HepG2 (cell line): Measurements from ENCODE around the gene CCDC66. TPM values are rescaled to one million over a fixed set of nuclear protein-coding genes. Genes with fewer than 3 reads are reported as not detected.
A peak's percentile ranks its signal among the peaks of the same experiment; 100 is the strongest.

Source experiments
- AKAP8 ChIP-seq: sonication (generic); formaldehyde crosslinking; IDR thresholded peaks from 2 replicates; pipeline ENCODE4 v1.5.1; 2020; ENCODE audit warnings: mild to moderate bottlenecking, missing genetic modification reagents
- BORCS8-MEF2B ChIP-seq: sonication (generic); formaldehyde crosslinking; IDR thresholded peaks from 2 replicates; pipeline ENCODE4 v1.8.0; 2022; ENCODE audit warnings: mild to moderate bottlenecking, missing genetic modification reagents
- CC2D1A ChIP-seq: sonication (generic); formaldehyde crosslinking; IDR thresholded peaks from 2 replicates; pipeline ENCODE4 v1.8.1; 2023; ENCODE audit warnings: mild to moderate bottlenecking, missing genetic modification reagents
- FOXA3 ChIP-seq: IDR thresholded peaks from 2 replicates; pipeline ENCODE4 v1.6.1; 2016; ENCODE audit warnings: missing genetic modification reagents, missing compliant biosample characterization
- FOXP1 ChIP-seq, 2 experiments: fragments of 450-650 bp in 1 of 2; IDR thresholded peaks; 2 replicates each; pipeline ENCODE4 v1.6.1; 2017 to 2018; ENCODE audit warnings: antibody characterized with exemption in 1 of 2
- GATA4 ChIP-seq: sonication (generic); IDR thresholded peaks from 2 replicates; pipeline ENCODE4 v1.6.1; 2016; ENCODE audit warnings: antibody characterized with exemption, low read depth, borderline replicate concordance
- GFI1 ChIP-seq: sonication (generic); formaldehyde crosslinking; IDR thresholded peaks from 2 replicates; pipeline ENCODE4 v1.5.0; 2020; ENCODE audit warnings: missing genetic modification reagents, mild to moderate bottlenecking, borderline replicate concordance
- HNRNPLL ChIP-seq: fragments of 200-400 bp; formaldehyde crosslinking; IDR thresholded peaks from 2 replicates; pipeline ENCODE4 v1.6.1; 2017; ENCODE audit warnings: mild to moderate bottlenecking, low read depth, low read length; ENCODE audit not compliant: poor library complexity, severe bottlenecking
- KLF11 ChIP-seq: IDR thresholded peaks from 2 replicates; pipeline ENCODE4 v1.6.1; 2016; ENCODE audit warnings: missing compliant biosample characterization
- KLF12 ChIP-seq: sonication (generic); formaldehyde crosslinking; IDR thresholded peaks from 2 replicates; pipeline ENCODE4 v1.4.0; 2020; ENCODE audit warnings: missing genetic modification reagents, borderline replicate concordance
- MATR3 ChIP-seq: sonication (generic); formaldehyde crosslinking; IDR thresholded peaks from 2 replicates; pipeline ENCODE4 v1.4.0; 2020; ENCODE audit warnings: missing genetic modification reagents
- NR2F1 ChIP-seq, 2 experiments: fragments of 450-650 bp in 1 of 2; formaldehyde crosslinking in 1 of 2; IDR thresholded peaks; 2 replicates each; pipeline versions ENCODE4 v1.5.0 to v1.6.1; 2016 to 2020; ENCODE audit warnings: mild to moderate bottlenecking in 1 of 2, missing compliant biosample characterization in 1 of 2, missing genetic modification reagents in 1 of 2, moderate library complexity in 1 of 2
- PAX8 ChIP-seq: sonication (generic); formaldehyde crosslinking; IDR thresholded peaks from 2 replicates; pipeline ENCODE4 v1.8.0; 2022; ENCODE audit warnings: mild to moderate bottlenecking, missing genetic modification reagents, borderline replicate concordance
- SATB2 ChIP-seq: sonication (generic); formaldehyde crosslinking; IDR thresholded peaks from 2 replicates; pipeline ENCODE4 v1.5.0; 2020; ENCODE audit warnings: missing genetic modification reagents
- SCMH1 ChIP-seq: sonication (generic); formaldehyde crosslinking; IDR thresholded peaks from 2 replicates; pipeline ENCODE4 v1.9.0; 2021; ENCODE audit warnings: missing genetic modification reagents, mild to moderate bottlenecking, borderline replicate concordance
- THAP11 ChIP-seq: IDR thresholded peaks from 2 replicates; pipeline ENCODE4 v1.6.1; 2016; ENCODE audit warnings: missing biosample characterization, missing genetic modification reagents
- TOPORS ChIP-seq: sonication (generic); formaldehyde crosslinking; IDR thresholded peaks from 2 replicates; pipeline ENCODE4 v1.8.0; 2023; ENCODE audit warnings: mild to moderate bottlenecking, missing genetic modification reagents
- U2AF2 ChIP-seq: fragments of 200-400 bp; formaldehyde crosslinking; IDR thresholded peaks from 2 replicates; pipeline ENCODE4 v1.6.1; 2017; ENCODE audit warnings: low read depth, mild to moderate bottlenecking, low read length
- XRCC5 ChIP-seq: fragments of 200-400 bp; formaldehyde crosslinking; optimal IDR thresholded peaks from 2 replicates; pipeline ENCODE3; 2017; ENCODE audit warnings: mild to moderate bottlenecking, low read length
- ZKSCAN1 ChIP-seq: fragments of 150-350 bp; IDR thresholded peaks from 2 replicates; pipeline ENCODE4 v1.6.1; 2014; ENCODE audit warnings: low read length
- ZNF230 ChIP-seq: sonication (generic); formaldehyde crosslinking; IDR thresholded peaks from 2 replicates; pipeline ENCODE4 v1.4.0; 2020; ENCODE audit warnings: mild to moderate bottlenecking, missing genetic modification reagents
- ZNF235 ChIP-seq: sonication (generic); formaldehyde crosslinking; IDR thresholded peaks from 2 replicates; pipeline ENCODE4 v1.8.1; 2023; ENCODE audit warnings: mild to moderate bottlenecking, missing genetic modification reagents, borderline replicate concordance
- ZNF720 ChIP-seq: sonication (generic); formaldehyde crosslinking; IDR thresholded peaks from 2 replicates; pipeline ENCODE4 v1.4.0; 2020; ENCODE audit warnings: missing genetic modification reagents
- ZSCAN31 ChIP-seq: sonication (generic); formaldehyde crosslinking; IDR thresholded peaks from 2 replicates; pipeline ENCODE4 v1.5.0; 2020; ENCODE audit warnings: low read depth, mild to moderate bottlenecking, missing genetic modification reagents
- polyA plus RNA-seq, 8 experiments: library from polyadenylated mRNA; depleted of rRNA in 3 of 8; stranded (reverse) in 7 of 8; unstranded in 1 of 8; fragments of >200 nt; fragmentation: Illumina TruSeq in 4 of 8; extraction: Trizol in 4 of 8; gene quantifications; 2 replicates each; pipeline versions ENCODE4 v1.2.1 to v1.2.3, GENCODE V29; 2011 to 2016; ENCODE audit warnings: low read depth in 4 of 8, missing spikeins in 1 of 8, mixed read lengths in 1 of 8; ENCODE audit not compliant: insufficient read depth in 1 of 8
- total RNA-seq, 5 experiments: library from RNA; depleted of rRNA; stranded (reverse); fragments of >200 nt; fragmentation: Illumina TruSeq; extraction: Trizol; gene quantifications; 2 replicates each; pipeline ENCODE4 v1.2.3, GENCODE V29; 2016; ENCODE audit warnings: low read depth in 1 of 5
- TF ChIP-seq, protein P1 (sequence below): sonication (generic); formaldehyde crosslinking; IDR thresholded peaks from 2 replicates; pipeline ENCODE4 v1.4.0; 2020; ENCODE audit warnings: missing genetic modification reagents; ENCODE audit errors: not compliant biosample characterization
- TF ChIP-seq, protein P2 (sequence below): sonication (generic); formaldehyde crosslinking; IDR thresholded peaks from 2 replicates; pipeline ENCODE4 v1.5.0; 2020; ENCODE audit warnings: mild to moderate bottlenecking, missing genetic modification reagents, borderline replicate concordance

The CCDC66 gene
- total and polyA plus RNA-seq, 2 of the 13 experiments (the other 11 are each of a cell fraction or from before 2014, with no cell fraction given): 8.4 to 19.9 TPM

DNA sequence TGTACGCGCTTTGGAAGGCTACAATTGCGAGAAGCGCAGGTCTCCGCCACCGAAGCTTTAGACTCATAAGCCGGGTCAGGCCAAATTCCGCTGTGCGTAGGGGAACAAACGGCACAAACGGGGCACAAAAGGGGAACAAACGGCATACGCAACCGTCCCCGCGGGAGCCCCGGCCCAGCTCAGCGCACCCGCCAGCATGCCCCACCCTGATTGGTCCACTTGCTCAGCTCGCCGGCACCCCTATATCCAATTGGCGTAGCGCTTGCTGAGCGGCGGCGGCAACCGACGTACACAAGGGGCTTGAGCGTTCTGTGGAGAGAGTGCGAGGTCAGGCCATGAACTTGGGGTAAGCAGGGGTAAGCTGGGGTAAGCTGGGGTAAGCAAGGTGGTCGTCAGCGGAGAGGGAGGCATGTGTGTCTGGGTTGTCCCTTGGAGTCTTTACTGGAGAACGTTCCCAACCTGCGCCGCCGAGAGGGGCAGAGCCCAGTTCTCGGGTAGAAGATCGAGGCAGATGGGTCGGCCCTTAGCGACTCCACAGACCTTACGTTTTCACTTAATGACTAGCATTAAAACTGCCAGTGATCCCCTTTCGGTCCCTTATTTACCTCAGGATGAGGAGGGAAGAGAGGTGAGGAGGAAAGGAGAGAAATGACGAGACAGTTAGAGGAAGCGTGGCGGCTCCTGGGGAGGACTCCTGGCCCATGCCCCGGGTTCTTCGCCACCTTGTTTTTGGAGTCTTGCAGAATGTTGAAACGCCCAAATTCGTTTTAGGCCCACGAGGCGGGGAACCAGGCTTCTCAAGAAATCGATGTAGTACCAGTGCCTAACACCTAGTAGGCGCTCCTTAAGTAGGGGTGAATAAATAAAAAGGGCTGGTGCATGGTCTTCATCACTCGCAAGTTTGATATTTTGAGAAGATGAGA, at the start of gene CCDC66 (continued):
- TF ChIP-seq ZSCAN31 (CRISPR knock-in tag) (peak; percentile 68; the same call in 1 of the 2 replicates), ZNF235 (CRISPR knock-in tag) (0 out of 2 replicates have a peak, but pooled peaks have one; percentile 49), ZKSCAN1 (no peak), AKAP8 (no peak), CC2D1A (CRISPR knock-in tag) (no peak), BORCS8-MEF2B (CRISPR knock-in tag) (peak; percentile 53; the same call in 1 of the 2 replicates), SCMH1 (CRISPR knock-in tag) (no peak), NR2F1 (CRISPR knock-in tag; IDR thresholded peaks at IDR 0.05) (no peak), TOPORS (CRISPR knock-in tag) (peak; percentile 83), FOXP1 (IDR thresholded peaks at IDR 0.05) (no peak), FOXP1 (CRISPR knock-in tag; IDR thresholded peaks at IDR 0.05) (no peak), ZNF720 (CRISPR knock-in tag) (no peak), PAX8 (CRISPR knock-in tag) (0 out of 2 replicates have a peak, but pooled peaks have one; percentile 58), XRCC5 (no peak), GATA4 (peak; percentile 66; the same call in 1 of the 2 replicates), MATR3 (no peak), KLF12 (CRISPR knock-in tag) (0 out of 2 replicates have a peak, but pooled peaks have one; percentile 31), FOXA3 (peak; percentile 74), THAP11 (CRISPR knock-in tag) (peak; percentile 76), ZNF230 (CRISPR knock-in tag) (0 out of 2 replicates have a peak, but pooled peaks have one; percentile 46), SATB2 (CRISPR knock-in tag) (no peak), GFI1 (CRISPR knock-in tag) (no peak; the same call in 1 of the 2 replicates), KLF11 (CRISPR knock-in tag) (0 out of 2 replicates have a peak, but pooled peaks have one; percentile 38), HNRNPLL (peak; percentile 69), U2AF2 (no peak)
- TF ChIP-seq, protein P1, sequence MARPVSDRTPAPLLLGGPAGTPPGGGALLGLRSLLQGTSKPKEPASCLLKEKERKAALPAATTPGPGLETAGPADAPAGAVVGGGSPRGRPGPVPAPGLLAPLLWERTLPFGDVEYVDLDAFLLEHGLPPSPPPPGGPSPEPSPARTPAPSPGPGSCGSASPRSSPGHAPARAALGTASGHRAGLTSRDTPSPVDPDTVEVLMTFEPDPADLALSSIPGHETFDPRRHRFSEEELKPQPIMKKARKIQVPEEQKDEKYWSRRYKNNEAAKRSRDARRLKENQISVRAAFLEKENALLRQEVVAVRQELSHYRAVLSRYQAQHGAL (CRISPR knock-in tag): peak; percentile 57
- TF ChIP-seq, protein P2, sequence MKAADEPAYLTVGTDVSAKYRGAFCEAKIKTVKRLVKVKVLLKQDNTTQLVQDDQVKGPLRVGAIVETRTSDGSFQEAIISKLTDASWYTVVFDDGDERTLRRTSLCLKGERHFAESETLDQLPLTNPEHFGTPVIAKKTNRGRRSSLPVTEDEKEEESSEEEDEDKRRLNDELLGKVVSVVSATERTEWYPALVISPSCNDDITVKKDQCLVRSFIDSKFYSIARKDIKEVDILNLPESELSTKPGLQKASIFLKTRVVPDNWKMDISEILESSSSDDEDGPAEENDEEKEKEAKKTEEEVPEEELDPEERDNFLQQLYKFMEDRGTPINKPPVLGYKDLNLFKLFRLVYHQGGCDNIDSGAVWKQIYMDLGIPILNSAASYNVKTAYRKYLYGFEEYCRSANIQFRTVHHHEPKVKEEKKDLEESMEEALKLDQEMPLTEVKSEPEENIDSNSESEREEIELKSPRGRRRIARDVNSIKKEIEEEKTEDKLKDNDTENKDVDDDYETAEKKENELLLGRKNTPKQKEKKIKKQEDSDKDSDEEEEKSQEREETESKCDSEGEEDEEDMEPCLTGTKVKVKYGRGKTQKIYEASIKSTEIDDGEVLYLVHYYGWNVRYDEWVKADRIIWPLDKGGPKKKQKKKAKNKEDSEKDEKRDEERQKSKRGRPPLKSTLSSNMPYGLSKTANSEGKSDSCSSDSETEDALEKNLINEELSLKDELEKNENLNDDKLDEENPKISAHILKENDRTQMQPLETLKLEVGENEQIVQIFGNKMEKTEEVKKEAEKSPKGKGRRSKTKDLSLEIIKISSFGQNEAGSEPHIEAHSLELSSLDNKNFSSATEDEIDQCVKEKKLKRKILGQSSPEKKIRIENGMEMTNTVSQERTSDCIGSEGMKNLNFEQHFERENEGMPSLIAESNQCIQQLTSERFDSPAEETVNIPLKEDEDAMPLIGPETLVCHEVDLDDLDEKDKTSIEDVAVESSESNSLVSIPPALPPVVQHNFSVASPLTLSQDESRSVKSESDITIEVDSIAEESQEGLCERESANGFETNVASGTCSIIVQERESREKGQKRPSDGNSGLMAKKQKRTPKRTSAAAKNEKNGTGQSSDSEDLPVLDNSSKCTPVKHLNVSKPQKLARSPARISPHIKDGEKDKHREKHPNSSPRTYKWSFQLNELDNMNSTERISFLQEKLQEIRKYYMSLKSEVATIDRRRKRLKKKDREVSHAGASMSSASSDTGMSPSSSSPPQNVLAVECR (CRISPR knock-in tag): peak; percentile 88
